G401.6 (cell line): ENCODE data around the gene INPP5D.
"Not testable (repeated sequence)": the region's sequence is repeated elsewhere in the genome, so short reads cannot be mapped to it uniquely, and the experiment has no call there.

ENCODE experiments used
- FAIRE-seq: peaks from 2 replicates; lab custom pipeline; 2012; peaks lifted over from hg19 to GRCh38; lab: Jason Lieb, UNC

The INPP5D gene

DNA sequence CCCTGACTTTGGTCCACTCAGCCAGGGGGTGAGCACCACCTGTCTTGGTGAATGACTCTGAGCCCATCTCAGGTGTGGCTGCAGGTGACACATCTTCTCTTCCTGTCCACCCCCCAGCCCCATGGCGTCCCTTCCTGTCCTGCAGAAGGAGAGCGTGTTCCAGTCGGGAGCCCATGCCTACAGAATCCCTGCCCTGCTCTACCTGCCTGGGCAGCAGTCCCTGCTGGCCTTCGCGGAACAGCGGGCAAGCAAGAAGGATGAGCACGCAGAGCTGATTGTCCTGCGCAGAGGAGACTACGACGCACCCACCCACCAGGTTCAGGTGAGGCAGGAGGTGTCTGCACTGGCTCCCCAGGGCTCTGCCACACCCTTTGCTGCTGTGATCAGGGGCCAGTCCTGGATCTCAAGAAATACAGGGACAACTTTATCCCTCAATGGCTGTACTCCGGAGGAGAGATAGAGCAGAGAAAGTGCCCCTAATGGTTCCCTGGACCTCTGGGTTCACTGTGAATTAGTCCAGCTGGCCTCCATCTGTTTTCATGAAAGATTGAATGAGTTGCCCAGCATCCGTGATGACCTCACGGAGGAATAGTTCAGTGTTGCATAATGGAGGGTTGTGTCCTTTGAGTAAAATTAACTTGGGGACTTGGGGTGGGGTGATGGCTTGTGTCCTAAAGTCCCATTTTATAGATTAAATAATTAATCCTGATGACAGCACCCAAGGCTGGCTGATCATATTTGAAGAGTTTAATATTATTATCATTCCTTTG, 27.4 kb upstream of the INPP5D start, which contains the start of gene NEU2:
NEU2 (plus strand) TSS at position 122 of the 770 bp plus-strand sequence; CDS start at position 122, 0 bp downstream.
- no peak for FAIRE-seq

DNA sequence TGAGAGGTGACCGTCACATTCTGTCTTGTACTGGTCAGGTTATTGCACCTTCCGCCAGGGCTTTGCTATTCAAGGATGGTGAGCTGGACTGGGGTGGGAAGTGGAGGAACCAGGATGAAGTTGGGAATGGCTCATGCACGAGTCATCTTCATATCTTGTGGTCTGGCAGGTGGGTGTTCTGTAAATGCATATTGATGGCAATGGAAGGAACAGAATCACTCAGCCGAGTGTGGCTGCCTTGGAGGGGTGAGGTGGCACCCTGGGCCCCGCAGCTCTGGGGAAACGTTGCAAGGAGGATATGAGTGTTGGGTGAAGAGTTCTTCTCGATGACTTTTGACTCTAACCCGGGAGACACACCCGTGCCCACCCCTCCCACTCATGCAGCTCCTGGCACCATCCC, 26.5 kb upstream of the INPP5D start:
- no peak for FAIRE-seq

DNA sequence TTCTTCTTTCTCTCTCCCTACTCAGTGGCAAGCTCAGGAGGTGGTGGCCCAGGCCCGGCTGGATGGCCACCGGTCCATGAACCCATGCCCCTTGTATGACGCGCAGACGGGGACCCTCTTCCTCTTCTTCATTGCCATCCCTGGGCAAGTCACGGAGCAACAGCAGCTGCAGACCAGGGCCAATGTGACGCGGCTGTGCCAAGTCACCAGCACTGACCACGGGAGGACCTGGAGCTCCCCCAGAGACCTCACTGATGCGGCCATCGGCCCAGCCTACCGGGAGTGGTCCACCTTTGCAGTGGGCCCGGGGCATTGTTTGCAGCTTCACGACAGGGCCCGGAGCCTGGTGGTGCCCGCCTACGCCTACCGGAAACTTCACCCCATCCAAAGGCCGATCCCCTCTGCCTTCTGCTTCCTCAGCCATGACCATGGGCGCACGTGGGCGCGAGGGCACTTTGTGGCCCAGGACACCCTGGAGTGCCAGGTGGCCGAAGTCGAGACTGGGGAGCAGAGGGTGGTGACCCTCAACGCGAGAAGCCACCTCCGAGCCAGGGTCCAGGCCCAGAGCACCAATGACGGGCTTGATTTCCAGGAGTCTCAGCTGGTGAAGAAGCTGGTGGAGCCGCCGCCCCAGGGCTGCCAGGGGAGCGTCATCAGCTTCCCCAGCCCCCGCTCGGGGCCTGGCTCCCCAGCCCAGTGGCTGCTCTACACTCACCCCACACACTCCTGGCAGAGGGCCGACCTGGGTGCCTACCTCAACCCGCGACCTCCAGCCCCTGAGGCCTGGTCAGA, 25.9 kb upstream of the INPP5D start:
- no peak for FAIRE-seq

DNA sequence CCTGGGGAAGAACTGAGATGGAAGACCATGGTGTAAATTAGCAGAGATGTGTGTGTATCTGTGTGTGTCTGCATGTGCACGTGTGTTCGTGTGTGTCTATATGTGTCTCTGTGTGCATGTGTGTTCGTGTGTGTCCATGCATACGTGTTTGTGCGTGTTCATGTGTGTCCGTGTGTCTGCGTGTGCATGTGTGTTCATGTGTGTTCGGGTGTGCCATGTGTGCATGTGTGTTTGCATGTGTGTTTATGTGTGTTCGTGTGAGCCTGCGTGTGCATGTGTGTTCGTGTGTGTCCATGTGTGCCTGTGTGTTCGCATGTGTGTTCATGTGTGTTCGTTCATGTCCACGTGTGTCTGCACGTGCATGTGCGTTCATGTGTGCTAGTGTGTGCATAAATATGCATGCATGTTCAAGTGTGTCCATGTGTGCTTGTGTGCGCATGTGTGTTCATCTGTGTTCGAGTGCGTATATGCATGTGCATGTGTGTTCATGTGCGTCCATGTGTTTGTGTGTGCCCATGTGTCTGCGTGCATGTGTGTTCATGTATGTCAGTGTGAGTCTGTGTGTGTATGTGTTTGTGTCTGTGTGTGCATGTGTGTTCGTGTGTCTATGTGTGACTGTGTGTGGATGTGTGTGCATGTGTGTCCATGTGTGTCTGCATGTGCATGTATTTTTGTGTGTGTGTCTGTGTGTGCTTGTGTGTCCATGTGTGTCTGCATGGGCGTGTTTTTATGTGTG, 24.5 kb upstream of the INPP5D start:
- FAIRE-seq, result no peak

DNA sequence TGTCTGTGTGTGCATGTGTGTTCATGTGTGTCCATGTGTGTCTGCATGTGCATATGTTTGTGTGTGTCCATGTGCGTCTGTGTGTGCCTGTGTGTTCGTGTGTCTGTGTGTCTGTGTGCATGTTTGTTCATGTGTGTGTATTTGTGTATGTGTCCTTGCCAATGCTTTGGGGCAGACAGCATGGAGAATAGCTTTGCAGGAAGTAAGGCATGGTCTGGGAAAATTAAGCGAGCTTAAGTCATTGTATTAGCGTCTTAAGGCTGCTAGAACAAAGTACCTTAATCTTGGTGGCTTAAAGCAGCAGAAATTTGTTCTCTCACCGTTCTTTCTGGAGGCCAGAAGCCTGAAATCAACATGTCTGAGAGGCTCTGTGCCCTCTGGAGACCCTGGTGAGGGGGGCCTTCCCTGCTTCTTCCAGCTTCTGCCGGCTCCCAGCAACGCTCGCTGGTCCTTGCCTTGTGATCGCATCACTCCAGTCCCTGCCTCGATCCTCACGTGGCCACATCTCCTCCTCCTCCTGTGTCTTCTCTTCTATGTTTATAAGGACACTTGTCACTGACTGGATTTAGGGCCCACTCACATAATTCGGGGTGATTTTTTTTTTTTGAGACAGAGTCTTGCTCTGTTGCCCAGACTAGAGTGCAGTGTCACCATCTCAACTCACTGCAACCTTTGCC, 23.8 kb upstream of the INPP5D start:
- FAIRE-seq, result no peak

DNA sequence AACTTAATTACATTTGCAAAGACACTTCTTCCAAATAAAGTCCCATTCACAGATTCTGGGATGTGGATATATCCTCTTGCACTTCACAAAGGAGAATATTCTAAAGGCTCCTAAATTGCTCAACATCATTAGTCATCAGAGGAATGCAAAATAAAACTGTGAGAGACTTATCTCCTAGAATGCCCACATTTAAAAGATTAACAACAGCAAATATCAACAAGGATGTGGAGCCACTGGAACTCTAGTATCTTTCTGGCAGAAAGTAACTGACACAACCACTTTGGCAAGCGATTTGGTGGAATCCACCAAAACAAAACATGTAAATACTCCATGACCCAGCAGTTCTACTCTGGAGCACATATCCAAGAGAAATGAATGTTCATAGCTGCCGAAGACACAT, 23.1 kb upstream of the INPP5D start:
- no peak for FAIRE-seq

DNA sequence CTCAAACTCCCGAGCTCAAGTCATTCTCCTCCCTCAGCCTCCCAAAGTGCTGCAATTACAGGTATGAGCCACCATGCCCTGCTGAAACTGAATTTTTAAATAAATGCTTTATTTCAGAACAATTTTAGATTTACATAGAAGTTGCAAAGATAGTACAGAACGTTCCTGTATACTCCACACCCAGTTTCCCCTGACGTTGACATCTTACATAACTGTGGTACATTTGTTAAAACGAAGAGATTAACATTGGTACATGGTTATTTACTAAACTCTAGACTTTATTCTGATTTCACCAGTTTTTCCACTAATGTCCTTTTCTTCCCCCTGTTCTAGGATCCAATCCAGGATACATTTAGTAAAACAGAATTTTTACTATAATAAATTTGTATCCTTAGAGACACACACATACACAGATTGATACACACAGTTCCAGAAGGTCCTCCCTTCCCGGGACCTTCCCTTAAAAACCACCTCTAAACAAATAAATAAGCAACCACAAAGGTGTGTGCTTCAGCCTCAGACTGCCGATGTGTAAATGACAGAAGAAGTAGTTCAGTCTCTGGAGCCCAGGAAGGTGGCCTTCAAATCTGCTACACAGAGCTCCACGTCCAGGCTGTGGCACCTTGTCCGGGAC, 20.8 kb upstream of the INPP5D start:
- no peak for FAIRE-seq

DNA sequence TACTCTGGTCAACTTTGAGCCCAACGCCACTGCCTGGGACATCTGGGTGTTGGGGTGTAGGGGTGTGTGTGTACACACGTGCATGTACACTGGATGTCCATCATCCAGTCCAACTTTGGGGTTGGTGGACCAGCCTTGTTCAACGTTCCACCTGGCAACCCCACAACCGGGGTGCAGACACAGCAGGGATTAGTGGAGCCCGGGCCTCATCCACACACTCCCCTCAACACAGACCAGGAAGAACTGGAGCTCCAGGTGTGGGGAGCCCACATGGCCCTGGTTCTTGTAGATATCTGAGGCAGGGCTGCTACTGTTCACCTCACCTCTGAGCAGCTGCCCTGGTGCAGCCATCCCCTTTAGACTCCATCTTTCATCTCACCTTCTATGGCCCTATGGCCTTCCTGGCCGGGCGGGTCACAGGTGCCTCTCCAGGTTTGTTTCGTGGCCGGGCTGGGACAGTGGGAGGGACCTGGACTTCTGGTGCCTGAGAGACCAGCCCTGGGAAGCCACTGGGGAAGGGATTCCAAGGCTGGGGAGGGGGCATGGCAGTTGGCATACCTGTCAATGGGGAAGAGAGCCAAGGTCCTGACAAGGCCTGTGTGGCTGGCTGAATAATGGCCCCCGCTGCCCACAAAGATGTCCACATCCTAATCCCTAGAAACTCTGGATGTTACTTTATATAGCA, 20.2 kb upstream of the INPP5D start:
- FAIRE-seq, result no peak

DNA sequence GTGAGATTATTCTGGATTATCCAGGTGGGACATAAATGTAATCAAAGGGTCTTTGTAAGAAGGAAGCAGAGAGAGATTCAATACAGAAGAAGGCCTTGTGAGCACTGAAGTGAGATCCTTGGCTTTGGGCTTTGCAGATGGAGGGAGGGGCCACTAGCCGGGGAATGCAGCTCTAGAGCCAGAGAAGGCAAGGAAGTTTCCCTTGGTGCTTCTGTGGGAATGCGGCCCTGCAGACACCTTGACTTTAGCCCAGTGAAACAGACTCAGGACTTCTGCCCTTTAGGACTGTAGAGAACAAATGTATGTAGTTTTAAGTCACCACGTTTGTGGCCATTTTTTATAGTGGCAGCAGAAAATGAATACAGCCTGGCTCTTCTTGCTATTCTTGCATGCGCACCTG, 19.6 kb upstream of the INPP5D start:
- FAIRE-seq, result no peak

DNA sequence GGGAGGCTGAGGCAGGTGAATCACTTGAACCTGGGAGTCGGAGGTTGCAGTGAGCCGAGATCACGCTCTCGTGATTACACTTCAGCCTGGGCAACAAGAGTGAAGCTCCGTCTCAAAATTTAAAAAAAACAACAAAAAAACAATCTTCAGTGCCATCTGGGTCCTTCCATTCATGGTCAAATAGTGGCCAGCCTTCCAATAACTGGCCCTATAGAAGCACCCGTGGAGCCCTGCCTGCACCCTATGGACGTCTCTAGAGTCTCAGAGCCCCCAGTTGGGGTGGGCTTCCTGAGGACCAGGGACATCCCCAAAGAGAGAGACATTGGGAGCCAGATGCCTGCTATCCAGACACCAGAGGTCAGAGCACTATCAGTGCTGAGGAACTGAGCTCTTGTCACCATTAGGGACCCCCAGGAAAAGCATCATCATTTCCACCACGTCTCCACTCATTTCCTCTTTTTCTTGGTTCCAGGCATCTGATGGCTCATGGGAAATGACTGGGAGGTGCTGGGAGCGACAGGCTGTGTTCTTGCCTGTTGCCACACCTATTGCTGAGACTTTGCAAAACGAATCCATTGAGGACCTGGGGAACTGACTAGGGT, 18.3 kb upstream of the INPP5D start:
- no peak for FAIRE-seq

DNA sequence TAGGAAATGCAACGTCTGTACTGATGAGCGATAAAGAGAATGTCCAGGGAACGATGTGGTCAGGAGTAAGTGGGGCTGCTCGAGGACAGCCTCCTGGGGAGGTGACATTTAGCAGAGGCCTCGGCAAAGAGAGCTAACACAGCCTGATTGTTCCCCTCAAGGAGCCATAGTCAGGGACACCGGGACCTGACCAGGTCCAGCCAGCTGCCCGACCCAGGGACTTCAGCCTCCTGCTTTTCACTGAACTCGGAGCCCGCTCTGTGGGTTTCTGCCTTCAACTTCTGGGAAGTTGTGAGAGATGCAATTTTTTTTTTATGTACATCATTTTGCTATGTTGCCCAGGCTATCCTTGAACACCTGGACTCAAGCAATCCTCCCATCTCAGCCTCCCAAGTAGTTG, 17.6 kb upstream of the INPP5D start:
- no peak for FAIRE-seq

DNA sequence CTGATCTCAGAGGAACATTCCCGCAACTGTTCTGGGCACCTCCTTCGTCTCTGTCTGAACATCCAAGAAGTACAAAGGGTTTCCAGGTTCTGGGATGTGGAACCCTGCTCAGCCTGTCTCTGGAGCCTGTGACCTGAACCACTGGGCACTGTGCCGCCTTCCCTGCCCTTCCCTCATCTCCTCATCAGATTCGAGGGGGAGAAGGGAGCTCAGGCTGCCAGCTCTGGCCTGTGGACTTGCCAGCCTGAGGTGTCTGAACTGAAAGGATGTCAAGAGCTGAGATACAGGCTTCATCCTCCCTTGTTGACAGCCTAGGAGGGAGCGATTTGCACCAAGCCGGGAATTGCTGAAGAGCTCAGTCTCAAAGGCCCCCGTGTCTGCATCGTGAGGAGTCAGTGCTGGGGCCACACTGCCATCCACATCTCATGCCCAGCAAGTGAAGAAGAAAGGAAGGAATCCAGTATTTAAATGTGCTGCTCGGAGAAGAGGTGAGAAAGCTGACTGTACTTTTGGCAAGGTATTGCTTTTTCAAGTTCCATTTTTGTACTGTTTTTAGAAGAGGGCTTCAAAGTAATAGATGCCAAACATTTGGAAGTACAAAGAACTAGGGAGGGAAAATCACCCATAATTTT, 15.1 kb upstream of the INPP5D start:
- FAIRE-seq, result no peak

DNA sequence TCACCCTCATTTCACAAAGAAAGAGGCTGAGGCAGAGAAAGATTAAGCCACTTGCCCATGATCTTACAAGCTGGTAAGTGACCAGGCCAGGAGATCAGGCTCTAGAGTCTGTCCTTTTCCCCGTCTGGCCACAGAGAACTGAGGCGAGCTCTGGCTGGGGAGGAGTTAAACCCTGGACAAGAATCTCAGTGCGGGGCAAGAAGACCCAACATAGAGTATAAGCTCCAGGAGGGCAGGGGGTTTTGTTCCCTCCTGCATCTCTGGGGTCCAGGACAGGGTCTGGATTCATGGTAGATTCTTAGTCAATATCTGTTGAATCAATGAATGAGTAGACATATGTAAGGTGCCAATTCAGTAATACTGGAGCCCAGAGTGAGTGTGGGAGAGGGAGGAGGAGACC, 12.9 kb upstream of the INPP5D start:
- FAIRE-seq, result no peak

DNA sequence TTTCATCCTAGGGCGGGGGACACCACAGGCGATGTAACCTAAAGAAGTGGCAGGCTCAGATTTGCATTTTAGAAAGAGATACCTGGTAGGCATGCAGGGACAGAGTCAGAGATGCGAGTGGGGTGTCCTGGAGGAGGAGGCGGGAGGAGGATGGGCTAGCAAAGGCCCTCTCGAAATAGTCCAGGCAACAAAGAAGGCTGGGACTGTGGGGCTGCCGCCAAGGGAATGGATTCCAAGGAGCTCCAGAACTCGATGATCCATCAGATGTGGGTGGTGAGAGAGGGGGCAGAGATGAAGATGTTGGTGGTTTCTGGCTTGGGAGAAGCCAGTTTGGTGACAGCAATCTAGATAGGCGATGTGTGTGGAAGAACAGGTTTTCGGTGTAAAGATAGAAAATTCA, 12.5 kb upstream of the INPP5D start:
- FAIRE-seq, result no peak

DNA sequence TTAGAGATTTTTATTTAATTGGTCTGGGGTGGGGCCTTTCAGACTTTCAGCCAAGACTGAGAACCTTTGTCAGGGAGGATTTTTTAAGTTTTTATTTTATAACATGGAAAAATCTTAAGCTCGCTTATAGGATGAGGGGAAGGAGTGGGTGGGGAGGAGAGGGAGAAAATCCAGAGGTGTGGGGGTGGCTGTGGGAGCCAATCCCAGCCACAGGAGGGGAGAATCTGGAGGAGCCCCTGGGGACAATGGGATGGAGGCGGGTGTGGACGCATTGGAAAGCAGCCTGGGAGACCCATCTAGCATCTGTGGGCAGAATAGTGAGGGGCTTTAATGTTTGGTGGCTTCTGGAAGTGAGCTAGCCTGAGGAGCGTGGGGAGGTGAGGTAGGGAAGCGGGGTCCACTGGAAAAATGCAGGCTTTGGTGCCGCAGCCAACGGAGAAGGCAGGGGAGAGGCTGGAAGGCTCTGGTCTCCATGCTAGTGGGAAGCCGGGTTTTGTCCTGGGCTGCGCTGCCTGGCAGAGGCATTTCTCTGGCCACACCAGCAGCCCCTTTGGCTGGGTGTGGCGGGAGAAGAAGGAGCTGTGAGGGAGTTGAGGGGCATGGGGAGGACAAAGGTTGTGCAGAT, 11.5 kb upstream of the INPP5D start:
- no peak for FAIRE-seq

DNA sequence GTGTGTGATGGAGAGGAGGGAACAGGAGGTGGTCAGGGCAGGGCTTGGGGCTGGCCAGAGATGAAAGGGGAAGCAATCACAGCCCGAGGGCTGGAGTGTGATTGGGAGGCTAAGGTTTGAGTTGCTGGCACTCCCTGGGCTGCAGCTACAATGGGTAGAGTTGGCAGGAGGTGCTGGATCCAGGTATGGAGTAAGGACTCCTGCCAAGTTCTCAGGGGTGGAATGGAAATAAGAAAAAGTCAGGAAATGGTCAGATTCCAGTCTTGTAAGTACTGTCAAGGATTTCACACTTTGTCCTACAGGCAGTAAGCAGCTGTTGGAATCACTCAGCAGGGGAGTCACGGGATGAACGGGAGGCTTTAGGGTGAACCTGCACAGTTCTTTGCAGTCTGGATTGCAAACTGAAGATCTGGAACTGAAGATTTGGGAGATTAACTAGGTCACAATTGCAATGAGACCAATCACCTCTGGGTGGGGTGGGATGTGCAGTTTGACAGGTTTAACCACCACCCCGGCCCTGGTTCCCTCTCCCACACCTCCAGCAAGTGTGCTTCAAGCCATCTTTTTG, 10.9 kb upstream of the INPP5D start:
- FAIRE-seq, result no peak

DNA sequence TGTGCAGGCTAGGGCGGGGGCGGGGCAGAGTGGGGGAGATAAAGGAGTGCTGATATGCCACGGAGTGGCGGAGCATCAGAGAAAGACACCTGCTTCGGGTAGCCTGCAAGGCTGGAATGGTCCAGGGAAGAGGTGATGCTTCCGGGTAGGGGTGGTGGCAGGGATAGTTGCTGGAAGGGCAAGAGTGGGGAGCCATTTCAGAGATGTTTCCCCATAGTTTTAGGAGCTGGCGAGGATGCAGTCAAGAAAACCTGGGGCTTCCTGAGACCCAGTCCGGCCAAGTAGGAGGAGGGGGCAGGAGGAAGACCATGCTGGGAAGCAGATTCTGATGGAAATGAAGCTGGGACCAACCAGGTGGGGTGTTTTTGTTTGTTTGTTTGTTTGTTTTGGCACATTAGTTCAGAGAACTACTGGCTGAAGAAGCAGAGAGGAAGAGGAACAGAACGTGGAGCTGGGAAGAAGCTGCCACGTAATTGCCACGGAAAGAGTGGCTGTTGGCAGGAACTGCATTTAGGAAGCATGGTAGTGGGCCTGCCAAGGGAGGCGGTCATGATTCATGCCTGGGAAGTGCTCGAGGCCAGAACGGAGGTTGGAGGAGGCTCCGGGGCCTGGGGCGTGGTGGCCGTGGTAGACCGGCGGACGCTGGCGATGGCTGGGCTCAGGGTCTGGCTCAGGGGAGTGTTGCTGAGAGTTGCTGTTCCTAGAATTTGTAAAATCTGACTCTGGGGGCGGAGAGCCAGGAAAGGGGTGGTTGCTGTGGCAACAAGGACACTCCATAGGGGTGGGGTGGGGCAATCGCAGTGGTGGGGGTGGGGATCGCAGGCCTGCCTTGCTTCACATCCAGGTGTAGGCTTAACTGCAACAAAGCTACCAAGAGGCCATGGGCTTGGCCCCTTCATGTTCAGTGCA, 8.6 kb upstream of the INPP5D start:
- FAIRE-seq, result no peak

DNA sequence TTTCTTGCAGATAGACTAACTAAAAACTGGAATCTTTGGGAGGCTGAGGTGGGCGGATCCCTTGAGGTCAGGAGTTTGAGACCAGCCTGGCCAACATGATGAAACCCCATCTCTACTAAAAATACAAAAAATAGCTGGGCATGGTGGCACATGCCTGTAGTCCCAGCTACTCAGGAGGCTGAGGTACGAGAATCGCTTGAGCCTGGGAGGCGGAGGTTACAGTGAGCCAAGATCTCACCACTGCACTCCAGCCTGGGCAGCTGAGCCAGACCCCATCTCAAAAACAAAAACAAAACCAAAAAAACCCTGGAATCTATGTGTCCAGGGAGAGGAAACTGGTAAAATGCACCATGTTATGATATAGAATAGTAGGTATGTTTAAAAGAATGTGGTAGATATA, 7.6 kb upstream of the INPP5D start:
- FAIRE-seq, result not testable (repeated sequence)
